Psoas muscle (tissue), 8 donors: ENCODE data around the gene KRTCAP2. TPM values are rescaled to one million over a fixed set of nuclear protein-coding genes. Genes with fewer than 3 reads are reported as not detected.
"Not testable (repeated sequence)": the region's sequence is repeated elsewhere in the genome, so short reads cannot be mapped to it uniquely, and the experiment has no call there.

ENCODE experiments used
- ATAC-seq, 4 donors: fragments of 200-7000 bp; cut with Tn5 transposase; one replicate each; pipeline ENCODE4 v1.9.1; 2020; ENCODE audit warnings: moderate library complexity in 3 of 4, mild to moderate bottlenecking in 2 of 4
- DNase-seq, 2 donors: peaks; one replicate each; pipeline ENCODE4 v3.0.0-alpha.2; 2020
- H3K27ac ChIP-seq: fragments of 200-600 bp; one replicate; pipeline ENCODE4 v1.8.0; 2022
- H3K27me3 ChIP-seq, 3 donors: fragments of 200-600 bp in 1 of 3; one replicate each; pipeline versions ENCODE4 v1.6.1 to v1.8.0; 2013 to 2022; ENCODE audit warnings: low read length in 2 of 3, mild to moderate bottlenecking in 2 of 3, moderate library complexity in 1 of 3; ENCODE audit not compliant: insufficient read depth in 3 of 3
- H3K36me3 ChIP-seq, 2 donors: fragments of 200-600 bp in 1 of 2; one replicate each; pipeline versions ENCODE4 v1.6.1 to v1.8.0; 2013 to 2022; ENCODE audit warnings: low read depth in 1 of 2, mild to moderate bottlenecking in 1 of 2, moderate library complexity in 1 of 2; ENCODE audit not compliant: insufficient read depth in 1 of 2
- H3K4me1 ChIP-seq: fragments of 200-600 bp; one replicate; pipeline ENCODE4 v1.8.0; 2022
- H3K4me3 ChIP-seq: fragments of 200-600 bp; one replicate; pipeline ENCODE4 v1.8.0; 2022; ENCODE audit warnings: mild to moderate bottlenecking
- H3K9me3 ChIP-seq: fragments of 200-600 bp; one replicate; pipeline ENCODE4 v1.8.0; 2022
- CTCF ChIP-seq: fragments of 200-600 bp; IDR thresholded peaks from one replicate; pipeline ENCODE4 v1.8.0; 2022; ENCODE audit warnings: antibody characterized with exemption
- WGBS, 3 donors: extraction: QIAGEN DNeasy Blood & Tissue Kit; methylation state at CpG; one replicate each; pipeline versions ENCODE4 v1.1.6 to v1.1.7; 2013; 5-methylcytosine and 5-hydroxymethylcytosine counted together
- intact Hi-C, 2 donors: fragments of 100-400 bp; cut with DNase I; formaldehyde crosslinking; loops; one replicate each; pipeline versions ENCODE4 v1.11.0 to v1.14.2; 2022
- polyA plus RNA-seq, 3 donors: library from polyadenylated mRNA; stranded (reverse); fragments of 200-250 nt; gene quantifications; one replicate each; pipeline ENCODE4 v1.2.3, GENCODE V29; 2013
- total RNA-seq, 4 donors: library from RNA; stranded (reverse); fragmentation: NEBNext Ultra II Directional in 2 of 4; extraction: Animal tissue kit (Norgen Biotek cat#: 25700) in 2 of 4; gene quantifications; one replicate each; pipeline versions ENCODE4 v1.2.1 to v1.2.4, GENCODE V29; 2021 to 2023
- donor health status: healthy with polysubstance abuse.
- donor health status: DM: no; HTN: no; CAD: no; lungs with moderate emphysema.
- donor health status: Bipolar disorder and iron deficiency.
- donor health status: healthy.
- donor health status: DM: yes; HTN: yes; CAD: no.
- donor health status: DM: no; HTN: no; CAD: no.
- donor health status: DM: no; HTN: no; CAD: no.
- donor health status: DM: yes; HTN: yes; CAD: no.

The KRTCAP2 gene
- total and polyA plus RNA-seq, 7 donors = 115 to 171 (median 137) TPM

- Histone ChIP-seq H3K27ac (peak overlapping the region; percentile 55), H3K27me3 (peaks cover 0 to 7% (median 0%) of the 10 kb centered on the region in 3 donors), H3K4me1 (peaks cover 16% of the 10 kb centered on the region), H3K9me3 (no peaks in the 10 kb centered on the region), H3K36me3 (peaks cover 0 to 27% of the 10 kb centered on the region in 2 donors), H3K4me3 (peak overlapping the region; percentile 12)
- ATAC-seq = peak; percentile 77 to 88 (median 84)
- peak; percentile 86 for TF ChIP-seq CTCF
- DNase-seq = peak; percentile 90 to 94
- intact Hi-C loops = loop anchor here (1.0 to 5.0 kb wide), 3 partner anchors 40 to 76 kb away; partner anchors contain the start of gene EFNA1 (in 1 of the 2)
- 3 to 5% (median 4%) methylated on average over 23 to 28 of the region's 28 CpGs for WGBS, 3 donors
Measured at GRCh38 chr1:155167166-155168104, 5.7 kb downstream of the KRTCAP2 start.

- no peaks in the 10 kb centered on the region for H3K9me3 ChIP-seq
- ATAC-seq (peak; percentile 28 to 54 (median 38)), DNase-seq (peak; percentile 59 to 83)
- H3K27me3 ChIP-seq = peaks cover 0 to 7% (median 0%) of the 10 kb centered on the region in 3 donors
- no peak for TF ChIP-seq CTCF
- WGBS, 3 donors = 16 to 19% (median 18%) methylated on average over 22 to 27 of the region's 27 CpGs
- peaks cover 0 to 27% of the 10 kb centered on the region in 2 donors for H3K36me3 ChIP-seq
- H3K4me3 ChIP-seq = peak overlapping the region; percentile 12
- peaks cover 10% of the 10 kb centered on the region for H3K4me1 ChIP-seq
- H3K27ac ChIP-seq = peak overlapping the region; percentile 55
- intact Hi-C loops = loop anchor here in 1 of 2 donors (5.0 kb wide), 1 partner anchor 39 kb away; the partner anchor contains the start of gene EFNA1
Measured at GRCh38 chr1:155166471-155167165, 6.5 kb downstream of the KRTCAP2 start.

- peak overlapping the region; percentile 12 for H3K4me3 ChIP-seq
- TF ChIP-seq CTCF = no peak
- intact Hi-C loops = loop anchor here in 1 of 2 donors (5.0 kb wide), 1 partner anchor 39 kb away; the partner anchor contains the start of gene EFNA1
- peaks cover 0 to 23% of the 10 kb centered on the region in 2 donors for H3K36me3 ChIP-seq
- WGBS, 3 donors = 25 to 46% (median 33%) methylated on average over 8 of the region's 8 CpGs
- peaks cover 0 to 7% (median 0%) of the 10 kb centered on the region in 3 donors for H3K27me3 ChIP-seq
- H3K4me1 ChIP-seq = peaks cover 10% of the 10 kb centered on the region
- ATAC-seq (no peak), DNase-seq (no peak)
- no peaks in the 10 kb centered on the region for H3K9me3 ChIP-seq
- peak overlapping the region; percentile 55 for H3K27ac ChIP-seq
Measured at GRCh38 chr1:155166051-155166470, 7.0 kb downstream of the KRTCAP2 start.

GRCh38 chr1:155164625-155165024 lies 8.5 kb downstream of the KRTCAP2 start:
- H3K27me3 ChIP-seq, H3K4me3 ChIP-seq, H3K27ac ChIP-seq, H3K4me1 ChIP-seq, H3K36me3 ChIP-seq, H3K9me3 ChIP-seq, ATAC-seq, DNase-seq: not testable (repeated sequence)
- intact Hi-C loops = loop anchor here in 1 of 2 donors (5.0 kb wide), 1 partner anchor 37 kb away; the partner anchor contains the start of gene EFNA1
- 92 to 97% (median 95%) methylated on average over 10 to 11 of the region's 11 CpGs for WGBS, 3 donors

- ATAC-seq, H3K36me3 ChIP-seq, H3K9me3 ChIP-seq, H3K4me1 ChIP-seq, H3K27me3 ChIP-seq, DNase-seq, H3K4me3 ChIP-seq, H3K27ac ChIP-seq, intact Hi-C loops: not testable (repeated sequence)
- 96 to 98% (median 97%) methylated on average over 4 of the region's 4 CpGs for WGBS, 3 donors
Measured at GRCh38 chr1:155163785-155164184, 9.3 kb downstream of the KRTCAP2 start.

GRCh38 chr1:155162631-155163030 lies 10.5 kb downstream of the KRTCAP2 start:
- intact Hi-C loops = not testable (repeated sequence)

More at GRCh38 chr1:155162631-155163030, 10.5 kb downstream of the KRTCAP2 start:
- H3K27me3 ChIP-seq, H3K9me3 ChIP-seq, DNase-seq, ATAC-seq, H3K4me1 ChIP-seq, H3K27ac ChIP-seq, H3K36me3 ChIP-seq, H3K4me3 ChIP-seq: not testable (repeated sequence)
- WGBS, 3 donors = 95 to 99% (median 97%) methylated on average over 6 of the region's 6 CpGs
